A549 treated with Mapracorat at 1 μM for 4 hours (cell line): Measurements from ENCODE around the gene CHD9. TPM values are rescaled to one million over a fixed set of nuclear protein-coding genes. Genes with fewer than 3 reads are reported as not detected.

Source experiments
- total RNA-seq: library from RNA; stranded (reverse); fragments of 200-300 nt; extraction: Qiagen RNA extraction; gene quantifications from 5 replicates; pipeline ENCODE4 v1.2.3, GENCODE V29; 2022

CHD9 gene
- 11.3 to 18.5 TPM (median 16.2 TPM) in 5 replicates for total RNA-seq

GRCh38 chr16:53054670-53055485 is at the start of gene CHD9:
CHD9 (plus strand) TSS chr16:53054991; CDS start chr16:53156090, 101,099 bp downstream.

DNA sequence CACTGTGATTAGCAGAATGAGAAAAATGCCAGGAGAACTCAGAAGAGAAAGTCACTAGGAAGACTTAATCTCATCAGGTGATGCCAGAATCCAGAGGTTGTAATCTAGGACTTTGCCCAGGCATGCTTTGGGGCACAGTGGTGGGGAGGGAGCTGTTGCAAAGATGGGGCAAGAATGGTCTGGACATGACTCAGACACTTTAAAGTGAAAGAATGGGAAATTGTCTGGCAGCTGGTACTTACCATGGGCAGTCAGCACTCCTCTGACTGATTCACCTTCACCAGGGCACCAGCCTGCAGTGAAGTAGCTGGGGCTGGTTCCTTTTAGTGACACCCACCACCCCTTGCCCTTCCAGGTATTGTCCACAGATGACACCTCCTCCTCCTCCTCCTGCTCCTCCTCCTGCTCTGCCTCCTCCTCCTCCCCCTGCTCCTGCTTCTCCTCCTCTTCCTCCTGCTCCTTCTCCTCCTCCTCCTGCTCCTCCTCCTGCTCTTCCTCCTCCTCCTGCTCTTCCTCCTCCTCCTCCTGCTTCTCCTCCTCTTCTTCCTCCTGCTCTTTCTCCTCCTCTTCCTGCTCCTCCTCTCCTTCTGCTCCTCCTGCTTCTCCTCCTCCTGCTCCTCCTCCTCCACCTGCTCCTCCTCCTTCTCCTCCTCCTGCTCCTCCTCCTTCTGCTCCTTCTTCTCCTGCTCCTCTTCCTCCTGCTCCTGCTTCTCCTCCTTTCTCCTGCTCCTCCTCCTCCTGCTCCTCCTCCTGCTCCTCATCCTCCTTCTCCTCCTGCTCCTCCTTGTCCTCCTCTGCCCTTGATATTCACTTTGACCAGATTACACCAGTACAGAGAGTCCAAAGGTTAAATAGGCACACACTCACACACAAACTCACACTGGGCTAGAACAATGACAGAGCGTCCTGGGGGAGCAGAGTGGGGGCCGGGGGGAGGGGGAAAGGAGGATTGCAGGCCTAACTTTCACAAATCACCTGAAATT is 2.0 kb upstream of the CHD9 start, which contains the start of gene CHD9NB:
Gene CHD9NB (minus strand): TSS at position 379 of the 983 bp plus-strand sequence. CDS start 8,739 bp downstream, outside the sequence.

Other genes starting within 250 kb of the CHD9 start
- gene CHD9NB, start 2.1 kb upstream of the CHD9 start, total RNA-seq: 1.1 to 1.3 TPM (median 1.2 TPM) in 5 replicates